Central memory CD4-positive, alpha-beta T cell (primary cell): ENCODE results near the gene IDH2.
A peak's percentile ranks its signal among the peaks of the same experiment; 100 is the strongest.

Experiments used
- DNase-seq: peaks from one replicate; pipeline ENCODE4 v3.0.0; 2022

Gene IDH2

GRCh38 chr15:90042766-90043529, 59.3 kb downstream of the IDH2 start:
- no peak for DNase-seq

- no peak for DNase-seq
Observed at GRCh38 chr15:90042356-90042755, 59.9 kb downstream of the IDH2 start.

DNA sequence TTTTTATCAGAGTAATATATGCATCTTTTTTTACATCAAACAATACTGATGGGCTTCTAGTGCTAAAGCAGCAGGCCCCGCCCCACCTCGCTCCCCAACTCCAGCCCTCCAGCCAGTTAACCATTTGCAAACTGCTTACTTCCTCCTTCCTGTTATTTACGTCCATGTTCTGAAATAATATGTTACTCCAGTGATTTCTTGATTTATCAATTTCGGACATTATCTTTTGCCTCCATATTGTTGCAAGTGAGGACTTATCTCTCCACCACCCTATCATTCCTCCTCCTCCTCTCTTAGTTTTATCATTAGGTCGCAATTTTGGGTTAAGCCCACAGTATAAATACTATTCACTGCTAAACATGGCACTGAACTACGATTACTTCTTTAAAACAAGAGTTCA, 61.6 kb downstream of the IDH2 start:
- DNase-seq, result no peak

GRCh38 chr15:90039996-90040395, 62.3 kb downstream of the IDH2 start:
- DNase-seq, result no peak

DNA sequence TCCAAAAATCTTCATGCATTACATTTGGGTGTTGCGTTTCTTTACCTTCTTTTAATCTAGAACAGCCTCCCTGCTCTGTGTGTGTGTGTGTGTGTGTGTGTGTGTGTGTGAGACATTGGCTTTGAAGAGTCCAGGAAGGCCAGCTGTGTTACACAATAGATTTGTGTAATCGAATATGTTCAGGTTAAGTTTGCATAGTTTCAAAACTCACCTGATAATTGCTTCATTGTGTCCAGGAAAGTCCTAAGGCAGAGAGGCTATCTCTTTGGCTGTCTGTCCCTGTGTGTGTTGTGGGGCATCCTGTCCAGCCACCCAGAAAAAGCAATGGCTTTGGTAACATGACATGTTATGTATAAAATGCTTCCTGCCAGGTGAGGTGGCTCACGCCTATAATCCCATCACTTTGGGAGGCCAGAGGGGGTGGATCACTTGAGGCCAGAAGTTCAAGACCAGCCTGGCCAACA, 63.6 kb downstream of the IDH2 start:
- no peak for DNase-seq

DNA sequence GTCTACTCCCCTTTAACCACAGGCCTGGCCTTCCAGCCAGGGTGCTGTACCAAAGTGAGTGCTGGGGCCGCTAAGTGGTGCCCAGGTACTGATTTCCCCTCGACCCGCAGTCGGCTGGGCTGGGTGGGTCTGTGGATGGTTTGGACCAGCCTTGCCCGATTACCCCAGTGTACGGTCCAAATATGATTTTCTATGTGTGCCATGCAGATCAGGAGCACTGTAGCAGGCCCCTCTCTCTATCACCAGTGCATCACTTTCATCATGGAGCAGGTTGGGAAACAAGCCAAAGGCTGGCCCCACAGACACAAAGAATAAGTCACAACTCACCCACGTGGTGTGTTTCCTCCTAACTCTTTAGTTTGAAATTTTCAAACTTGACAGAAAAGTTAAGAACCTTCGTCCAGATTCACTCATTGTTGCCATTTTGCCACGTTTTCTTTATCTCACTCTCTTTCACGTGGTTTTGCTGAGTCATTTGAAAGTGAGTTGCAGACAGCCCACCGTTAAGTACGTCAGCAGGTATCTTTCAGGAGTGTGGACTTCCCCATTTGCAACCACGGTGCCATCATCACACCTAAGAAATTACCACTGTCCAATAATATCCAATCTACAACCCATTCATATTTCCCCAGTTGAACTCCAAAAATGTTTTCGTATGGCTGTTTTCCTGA, 64.2 kb downstream of the IDH2 start:
- peak; percentile 56 for DNase-seq

GRCh38 chr15:90037511-90037860, 64.8 kb downstream of the IDH2 start:
- no peak for DNase-seq

DNA sequence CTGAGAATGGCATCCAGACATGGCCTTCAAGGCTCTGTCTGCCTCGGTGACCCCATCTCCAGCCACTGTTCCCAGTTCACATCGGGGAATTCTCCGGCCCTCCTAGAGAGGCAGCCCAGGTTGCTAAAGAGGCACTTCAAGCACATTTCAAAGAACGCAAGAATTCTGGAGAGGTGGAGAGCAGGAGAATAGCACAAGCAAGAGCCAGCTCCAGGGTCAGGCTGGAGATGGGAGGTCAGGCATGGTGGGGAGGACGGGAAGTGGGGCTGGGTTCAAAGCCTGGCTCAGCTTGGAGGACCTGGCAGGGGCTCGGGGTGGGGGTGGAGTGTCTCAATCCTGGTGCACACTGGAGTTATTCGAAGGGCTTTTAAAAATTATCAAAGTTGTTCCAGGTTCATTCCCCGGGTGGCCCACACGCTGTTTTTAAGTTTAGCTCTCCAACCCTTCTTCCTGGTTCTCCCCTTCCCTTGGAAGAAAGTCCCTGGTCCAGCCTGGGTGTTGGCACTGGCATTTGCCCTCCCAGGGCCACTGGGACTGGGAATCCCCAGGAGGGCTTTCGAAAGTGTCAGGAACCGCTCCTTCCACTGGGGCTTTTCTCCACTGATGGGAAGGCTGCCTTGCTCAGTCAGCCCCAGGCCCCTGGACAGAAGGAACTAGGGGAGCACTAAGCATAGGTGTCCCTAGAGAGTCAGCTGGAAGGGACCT, 65.3 kb downstream of the IDH2 start:
- no peak for DNase-seq

DNA sequence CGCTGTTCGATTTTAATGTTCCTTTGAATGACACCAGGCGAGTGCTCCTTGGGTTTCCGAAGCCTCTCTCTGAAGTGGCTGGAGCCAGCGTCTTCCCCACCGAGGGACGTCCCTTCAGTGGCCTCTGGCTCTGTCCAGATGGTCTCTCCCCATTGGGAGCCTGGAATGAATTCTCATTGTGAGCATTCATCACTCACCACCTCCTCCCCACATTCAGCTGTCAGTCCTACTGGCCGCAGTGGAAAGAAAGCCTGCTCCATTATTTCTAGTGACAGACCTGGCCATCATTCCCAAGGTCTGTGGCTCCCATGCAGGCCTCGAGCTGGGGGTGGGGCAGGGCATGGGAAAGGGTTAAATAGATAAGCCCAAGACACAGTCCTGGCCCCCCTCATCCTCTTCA, 65.9 kb downstream of the IDH2 start:
- no peak for DNase-seq

- no peak for DNase-seq
Observed at GRCh38 chr15:90035840-90036230, 66.4 kb downstream of the IDH2 start.

- no peak for DNase-seq
Observed at GRCh38 chr15:90035095-90035839, 67.0 kb downstream of the IDH2 start.

- no peak for DNase-seq
Observed at GRCh38 chr15:90033448-90033847, 68.8 kb downstream of the IDH2 start.
